Lower lobe of right lung (tissue), 2 donors: ENCODE data around the gene COL4A1. TPM values are rescaled to one million over a fixed set of nuclear protein-coding genes. Genes with fewer than 3 reads are reported as not detected.
A peak's percentile ranks its signal among the peaks of the same experiment; 100 is the strongest.

Experiments
- ATAC-seq, 2 donors: fragments of 200-7000 bp; cut with Tn5 transposase; one replicate each; pipeline ENCODE4 v1.9.1; 2020 to 2022; ENCODE audit warnings: mild to moderate bottlenecking in 2 of 2, moderate library complexity in 2 of 2
- DNase-seq: peaks from one replicate; pipeline ENCODE4 v3.0.0-alpha.2; 2020
- H3K27ac ChIP-seq: fragments of 200-600 bp; one replicate; pipeline ENCODE4 v1.8.0; 2022
- H3K27me3 ChIP-seq: fragments of 200-600 bp; one replicate; pipeline ENCODE4 v1.8.0; 2022; ENCODE audit warnings: low read depth
- H3K36me3 ChIP-seq: fragments of 200-600 bp; one replicate; pipeline ENCODE4 v1.8.0; 2022; ENCODE audit warnings: mild to moderate bottlenecking
- H3K4me1 ChIP-seq: fragments of 200-600 bp; one replicate; pipeline ENCODE4 v1.8.0; 2022
- H3K4me3 ChIP-seq: fragments of 200-600 bp; one replicate; pipeline ENCODE4 v1.8.0; 2022; ENCODE audit warnings: mild to moderate bottlenecking
- H3K9me3 ChIP-seq: fragments of 200-600 bp; one replicate; pipeline ENCODE4 v1.8.0; 2022
- intact Hi-C: fragments of 100-400 bp; cut with DNase I; formaldehyde crosslinking; loops from one replicate; pipeline ENCODE4 v1.11.0; 2022
- total RNA-seq: library from RNA; stranded (reverse); fragmentation: NEBNext Ultra II Directional; extraction: Animal tissue kit (Norgen Biotek cat#: 25700); gene quantifications from one replicate; pipeline ENCODE4 v1.2.1, GENCODE V29; 2021
- TF ChIP-seq, protein P1 (sequence below): fragments of 200-600 bp; IDR thresholded peaks from one replicate; pipeline ENCODE4 v1.8.0; 2022; ENCODE audit warnings: antibody characterized with exemption, mild to moderate bottlenecking
- donor health status: DM: no; HTN: yes; CAD: no; lungs with severe emphysema.

The COL4A1 gene
- total RNA-seq, 1 donor from 2014 or later: 161 TPM

DNA sequence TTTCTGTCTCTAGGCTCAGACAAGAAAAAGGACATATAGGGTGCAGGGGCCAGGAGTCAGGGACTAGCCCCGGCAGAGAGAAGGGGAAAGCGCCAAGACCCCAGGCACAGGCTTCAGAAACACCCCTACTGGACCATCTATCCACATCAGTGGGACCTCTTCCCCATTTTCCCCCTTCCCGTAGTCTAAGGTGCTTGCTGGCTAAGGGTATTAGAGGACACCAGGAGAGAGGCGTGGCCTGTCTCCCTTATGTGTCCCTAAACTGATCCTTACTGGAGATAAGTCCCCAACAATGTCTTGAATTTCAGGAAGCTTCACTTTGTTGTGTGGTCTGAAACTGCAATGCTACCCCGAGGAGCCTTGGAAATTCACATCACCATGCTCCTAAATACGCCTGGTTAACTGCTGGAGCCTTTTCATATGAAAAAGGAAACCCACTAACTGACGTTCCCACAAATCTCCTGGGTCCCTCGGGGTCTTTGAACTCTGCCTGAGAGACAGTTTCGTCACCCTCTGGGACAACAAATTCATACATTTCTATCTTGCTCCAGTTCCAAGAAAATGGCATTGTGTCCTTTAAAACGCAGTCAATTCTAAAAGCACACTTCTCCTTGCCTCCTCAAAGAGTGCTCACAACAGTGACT lies 197.7 kb downstream of the COL4A1 start:
- intact Hi-C loops: no loop called here
- DNase-seq: no peak
- Histone ChIP-seq H3K9me3 (no peaks in the 10 kb centered on the region), H3K27ac (no peak overlapping the region), H3K36me3 (no peaks in the 10 kb centered on the region), H3K4me1 (peaks cover 14% of the 10 kb centered on the region), H3K4me3 (no peak overlapping the region), H3K27me3 (no peaks in the 10 kb centered on the region)
- TF ChIP-seq, protein P1, sequence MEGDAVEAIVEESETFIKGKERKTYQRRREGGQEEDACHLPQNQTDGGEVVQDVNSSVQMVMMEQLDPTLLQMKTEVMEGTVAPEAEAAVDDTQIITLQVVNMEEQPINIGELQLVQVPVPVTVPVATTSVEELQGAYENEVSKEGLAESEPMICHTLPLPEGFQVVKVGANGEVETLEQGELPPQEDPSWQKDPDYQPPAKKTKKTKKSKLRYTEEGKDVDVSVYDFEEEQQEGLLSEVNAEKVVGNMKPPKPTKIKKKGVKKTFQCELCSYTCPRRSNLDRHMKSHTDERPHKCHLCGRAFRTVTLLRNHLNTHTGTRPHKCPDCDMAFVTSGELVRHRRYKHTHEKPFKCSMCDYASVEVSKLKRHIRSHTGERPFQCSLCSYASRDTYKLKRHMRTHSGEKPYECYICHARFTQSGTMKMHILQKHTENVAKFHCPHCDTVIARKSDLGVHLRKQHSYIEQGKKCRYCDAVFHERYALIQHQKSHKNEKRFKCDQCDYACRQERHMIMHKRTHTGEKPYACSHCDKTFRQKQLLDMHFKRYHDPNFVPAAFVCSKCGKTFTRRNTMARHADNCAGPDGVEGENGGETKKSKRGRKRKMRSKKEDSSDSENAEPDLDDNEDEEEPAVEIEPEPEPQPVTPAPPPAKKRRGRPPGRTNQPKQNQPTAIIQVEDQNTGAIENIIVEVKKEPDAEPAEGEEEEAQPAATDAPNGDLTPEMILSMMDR: no peak
- ATAC-seq: no peak

DNA sequence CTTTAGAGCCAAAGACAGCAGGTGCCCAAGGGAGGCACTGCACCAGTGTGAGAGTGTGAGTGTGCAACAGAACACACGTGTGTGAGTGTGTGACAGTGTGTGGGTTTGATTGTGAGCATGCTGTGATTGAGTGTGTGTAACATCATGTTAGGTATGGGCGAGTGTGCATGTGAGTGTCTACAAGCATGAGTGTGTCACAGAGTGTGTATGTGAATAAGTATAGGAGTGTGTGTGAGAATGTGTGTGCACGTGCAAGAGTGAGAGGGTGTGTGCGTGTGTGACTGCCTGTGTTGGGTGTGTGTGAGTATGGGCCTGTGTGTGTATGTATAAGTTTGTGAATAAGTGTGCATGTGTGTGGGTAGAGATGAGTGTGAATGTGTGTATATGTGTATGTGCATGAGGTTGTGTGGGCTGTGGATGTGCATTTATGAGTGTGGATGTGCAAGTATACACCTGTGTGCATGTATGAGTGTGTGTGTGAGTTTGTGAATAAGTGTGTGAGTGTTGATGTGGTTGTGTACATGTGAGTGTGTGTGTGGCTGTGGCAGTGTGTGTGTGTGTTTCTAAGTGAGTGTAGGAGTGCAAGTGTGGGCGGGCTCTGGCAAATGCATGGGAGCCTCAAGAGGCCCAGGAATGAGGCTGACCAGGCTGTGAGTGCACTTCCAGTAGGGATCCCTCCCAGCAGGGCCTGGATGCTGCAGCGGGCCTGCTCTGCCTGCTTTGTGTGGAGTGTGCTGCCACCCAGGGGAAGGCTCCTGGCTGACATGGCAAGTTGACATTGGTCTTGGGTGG lies 198.4 kb downstream of the COL4A1 start:
- ATAC-seq (peak; percentile 88 to 93), DNase-seq (peak; percentile 73)
- intact Hi-C loops: no loop called here
- Histone ChIP-seq H3K4me3 (no peak overlapping the region), H3K36me3 (no peaks in the 10 kb centered on the region), H3K27ac (no peak overlapping the region), H3K27me3 (no peaks in the 10 kb centered on the region), H3K9me3 (no peaks in the 10 kb centered on the region), H3K4me1 (peaks cover 14% of the 10 kb centered on the region)
- TF ChIP-seq, protein P1: peak; percentile 60

DNA sequence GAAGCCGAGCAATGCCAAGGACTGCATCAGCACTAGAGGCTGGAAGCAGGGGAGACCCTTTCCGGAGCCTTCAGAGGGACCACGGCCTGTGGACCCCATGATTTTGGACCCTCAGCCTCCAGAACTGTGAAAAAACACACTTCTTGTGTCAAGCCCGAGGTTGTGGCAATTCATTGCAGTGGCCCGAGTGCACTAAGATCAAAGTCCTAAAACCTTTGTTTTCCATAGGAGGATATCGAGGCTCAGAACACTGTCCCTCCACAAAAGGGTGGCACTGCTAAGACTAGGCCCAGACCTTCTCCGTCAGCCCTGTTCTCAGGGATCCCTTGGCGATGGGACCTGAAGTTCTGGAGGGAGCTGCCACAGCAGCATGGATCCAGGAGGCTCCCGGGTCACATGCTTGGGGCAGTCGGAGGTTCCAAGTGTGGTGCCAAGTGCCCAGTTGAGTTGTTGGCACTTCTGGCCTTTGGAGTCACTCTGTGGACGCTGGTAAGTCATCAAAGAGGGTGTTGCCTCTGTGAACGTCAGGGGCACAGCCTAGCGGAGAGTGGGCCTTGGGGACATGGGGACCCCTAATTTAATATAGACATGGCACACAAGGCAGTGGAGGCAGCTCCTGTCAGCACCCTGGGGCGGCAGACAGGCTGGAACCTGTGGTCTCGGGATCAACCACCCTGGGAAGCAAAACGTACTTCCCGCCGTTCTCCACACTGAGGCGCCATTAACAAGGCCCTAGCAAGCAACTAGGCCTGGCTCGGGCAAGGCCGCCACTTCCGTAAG lies 199.2 kb downstream of the COL4A1 start:
- Histone ChIP-seq H3K4me3 (no peak overlapping the region), H3K4me1 (peaks cover 14% of the 10 kb centered on the region), H3K36me3 (no peaks in the 10 kb centered on the region), H3K27me3 (no peaks in the 10 kb centered on the region), H3K9me3 (no peaks in the 10 kb centered on the region), H3K27ac (no peak overlapping the region)
- DNase-seq: no peak
- peak in 1 of 2 donors; percentile 5 for ATAC-seq
- intact Hi-C loops: no loop called here
- TF ChIP-seq, protein P1: peak; percentile 37

DNA sequence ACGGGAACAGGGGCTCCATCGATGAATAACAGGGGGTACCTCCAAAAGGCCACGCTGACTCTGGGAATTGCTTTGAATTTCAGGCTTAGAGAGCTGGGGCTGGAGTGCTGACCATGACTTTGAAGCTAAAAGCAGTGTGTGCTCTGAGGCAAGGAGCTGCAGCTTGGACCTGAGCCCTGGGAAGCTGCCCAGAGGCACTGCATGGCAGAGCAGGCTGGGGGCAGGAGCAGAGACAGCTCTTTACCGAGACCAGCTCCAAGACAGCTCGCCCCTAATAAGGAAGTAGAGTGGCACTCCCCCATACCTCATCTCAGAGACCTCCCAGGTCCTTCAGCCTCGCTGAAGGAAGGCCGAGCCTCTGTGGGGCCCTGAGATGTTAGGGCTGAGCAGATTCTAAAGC lies 200.2 kb downstream of the COL4A1 start:
- TF ChIP-seq, protein P1: no peak
- DNase-seq (no peak), ATAC-seq (no peak)
- H3K4me3 ChIP-seq: no peak overlapping the region
- H3K27ac ChIP-seq: no peak overlapping the region
- intact Hi-C loops: no loop called here
- no peaks in the 10 kb centered on the region for H3K36me3 ChIP-seq
- H3K27me3 ChIP-seq: no peaks in the 10 kb centered on the region
- peaks cover 14% of the 10 kb centered on the region for H3K4me1 ChIP-seq
- H3K9me3 ChIP-seq: no peaks in the 10 kb centered on the region

DNA sequence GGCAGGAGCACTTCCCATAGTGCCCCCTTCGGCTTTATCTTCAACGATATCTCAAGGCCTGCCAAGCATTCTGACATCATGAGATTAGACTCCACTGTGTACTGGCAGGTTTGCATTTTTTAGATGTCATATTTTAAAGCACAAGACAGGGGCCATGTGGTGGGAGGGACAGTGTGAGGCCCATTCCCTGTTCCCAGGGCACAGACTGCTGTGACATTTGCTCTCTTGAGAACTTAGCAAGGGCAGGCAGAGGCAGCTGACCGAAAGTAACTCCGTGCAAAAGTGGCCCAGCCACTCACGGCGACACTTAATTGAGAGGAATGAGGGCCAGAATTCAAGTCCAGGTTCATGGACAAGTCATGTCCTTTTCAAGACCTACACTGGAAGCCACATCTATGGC lies 201.8 kb downstream of the COL4A1 start:
- DNase-seq: no peak
- intact Hi-C loops: no loop called here

More for the DNA sequence above, 201.8 kb downstream of the COL4A1 start:
- ATAC-seq: peak; percentile 55 to 66
- no peak overlapping the region for H3K4me3 ChIP-seq
- H3K27me3 ChIP-seq: no peaks in the 10 kb centered on the region
- no peaks in the 10 kb centered on the region for H3K9me3 ChIP-seq
- H3K4me1 ChIP-seq: peaks cover 14% of the 10 kb centered on the region
- TF ChIP-seq, protein P1: no peak
- H3K36me3 ChIP-seq: no peaks in the 10 kb centered on the region
- no peak overlapping the region for H3K27ac ChIP-seq
